ENCODE data around the gene TENM4. TPM values are rescaled to one million over a fixed set of nuclear protein-coding genes. Genes with fewer than 3 reads are reported as not detected.

Gene TENM4
- total RNA-seq, 1 experiment from 2014 or later = 25.0 TPM

GRCh38 chr11:78938036-78938435 lies 502.8 kb downstream of the TENM4 start:
- Mint-ChIP-seq H3K27me3 (ENCODE audit: low read depth) (peaks cover 25% of the 10 kb centered on the region), H3K9me3 (no peaks in the 10 kb centered on the region), H3K27ac (no peak overlapping the region), H3K4me3 (no peak overlapping the region), H3K36me3 (0 out of 2 replicates have a peak, but pooled peaks cover 3% of the 10 kb centered on the region), H3K4me1 (peaks cover 39% of the 10 kb centered on the region)
- no peak for TF ChIP-seq FOXP4 (CRISPR knock-in tag; IDR thresholded peaks at IDR 0.05)
- TF ChIP-seq ZNF138 (CRISPR knock-in tag; conservative IDR thresholded peaks at IDR 0.05) = no peak
- TF ChIP-seq ZBTB43 (CRISPR knock-in tag; IDR thresholded peaks at IDR 0.05) = no peak
- no peak for TF ChIP-seq GABPB1 (CRISPR knock-in tag; IDR thresholded peaks at IDR 0.05)
- no peak for TF ChIP-seq ATF3 (CRISPR knock-in tag; conservative IDR thresholded peaks at IDR 0.05)
- no peak for TF ChIP-seq ATF6 (CRISPR knock-in tag; IDR thresholded peaks at IDR 0.05)
- CTCF ChIA-PET = interaction anchor here (1.0 kb wide), 1 partner anchor 222 kb away, joined by 3 read pairs; no protein-coding TSS in a partner anchor
- no peak for DNase-seq (ENCODE audit: low spot score)
- ATAC-seq = no peak
- POLR2A ChIA-PET = no interaction called here

- H3K9me3 Mint-ChIP-seq = peaks cover 14% of the 10 kb centered on the region
- H3K4me1 Mint-ChIP-seq = peaks cover 37% of the 10 kb centered on the region
- CTCF ChIA-PET = interaction anchor here (0.8 kb wide), 1 partner anchor 220 kb away, joined by 3 read pairs; no protein-coding TSS in a partner anchor
- no peak overlapping the region for H3K27ac Mint-ChIP-seq
- H3K27me3 Mint-ChIP-seq (ENCODE audit: low read depth) = peaks cover 50% of the 10 kb centered on the region
- peaks cover 12% of the 10 kb centered on the region for H3K36me3 Mint-ChIP-seq
- POLR2A ChIA-PET = no interaction called here
- H3K4me3 Mint-ChIP-seq = no peak overlapping the region
- DNase-seq (ENCODE audit: low spot score) (no peak), ATAC-seq (no peak)
- TF ChIP-seq STAT6 (CRISPR knock-in tag; conservative IDR thresholded peaks at IDR 0.05; ENCODE audit: low read depth) = no peak
- TF ChIP-seq CDX4 (CRISPR knock-in tag; IDR thresholded peaks at IDR 0.05; ENCODE audit: borderline replicate concordance) = no peak
- TF ChIP-seq ERG (CRISPR knock-in tag; IDR thresholded peaks at IDR 0.05) = no peak
- TF ChIP-seq PRRX2 (CRISPR knock-in tag; IDR thresholded peaks at IDR 0.05) = no peak
- TF ChIP-seq ZNF219 (CRISPR knock-in tag; IDR thresholded peaks at IDR 0.05; ENCODE audit: borderline replicate concordance) = no peak
- TF ChIP-seq ZNF263 (CRISPR knock-in tag; IDR thresholded peaks at IDR 0.05; ENCODE audit: low read depth) = no peak
- TF ChIP-seq ESRRA (CRISPR knock-in tag; IDR thresholded peaks at IDR 0.05; ENCODE audit: borderline replicate concordance) = no peak
- TF ChIP-seq USF1 (CRISPR knock-in tag; IDR thresholded peaks at IDR 0.05) = no peak
- no peak for TF ChIP-seq ATF6 (CRISPR knock-in tag; IDR thresholded peaks at IDR 0.05)
- no peak for TF ChIP-seq GRHL2 (CRISPR knock-in tag; IDR thresholded peaks at IDR 0.05; ENCODE audit: insufficient replicate concordance, severe bottlenecking)
These were observed 505.3 kb downstream of the TENM4 start for GRCh38 chr11:78935398-78936068.

Data from WTC11 (cell line).